HG03439 (cell line): Measurements from ENCODE around the gene ARHGAP27.
"Not testable (repeated sequence)": the region's sequence is repeated elsewhere in the genome, so short reads cannot be mapped to it uniquely, and the experiment has no call there.

ENCODE experiments used
- ATAC-seq: cut with Tn5 transposase; IDR thresholded peaks from one replicate; pipeline ENCODE4 v1.9.1; 2021; ENCODE audit warnings: mild to moderate bottlenecking, moderate library complexity; ENCODE audit not compliant: unreplicated experiment

Gene ARHGAP27

GRCh38 chr17:45446872-45447625 lies 14.4 kb upstream of the ARHGAP27 start:
- not testable (repeated sequence) for ATAC-seq

- ATAC-seq = not testable (repeated sequence)
Observed at GRCh38 chr17:45445901-45446743, 13.5 kb upstream of the ARHGAP27 start.

- ATAC-seq = not testable (repeated sequence)
Observed at GRCh38 chr17:45444856-45445820, 12.5 kb upstream of the ARHGAP27 start.

- ATAC-seq = not testable (repeated sequence)
Observed at GRCh38 chr17:45444301-45444700, 11.6 kb upstream of the ARHGAP27 start.

GRCh38 chr17:45443371-45444260 lies 10.9 kb upstream of the ARHGAP27 start:
- ATAC-seq = not testable (repeated sequence)

- no peak for ATAC-seq
Observed at GRCh38 chr17:45441526-45442310, 9.0 kb upstream of the ARHGAP27 start.

GRCh38 chr17:45440839-45441515 lies 8.3 kb upstream of the ARHGAP27 start:
- ATAC-seq = peak; percentile 66

- ATAC-seq = no peak
Observed at GRCh38 chr17:45440161-45440778, 7.6 kb upstream of the ARHGAP27 start.

- no peak for ATAC-seq
Observed at GRCh38 chr17:45438931-45439610, 6.4 kb upstream of the ARHGAP27 start.

GRCh38 chr17:45437465-45438283 lies 5.0 kb upstream of the ARHGAP27 start:
- no peak for ATAC-seq

GRCh38 chr17:45436625-45437464 lies 4.2 kb upstream of the ARHGAP27 start:
- no peak for ATAC-seq

- no peak for ATAC-seq
Observed at GRCh38 chr17:45436161-45436560, 3.5 kb upstream of the ARHGAP27 start.

- no peak for ATAC-seq
Observed at GRCh38 chr17:45435481-45435880, 2.8 kb upstream of the ARHGAP27 start.

GRCh38 chr17:45433159-45433535 lies 477 bp upstream of the ARHGAP27 start:
- ATAC-seq = no peak

- ATAC-seq = peak; percentile 48
Observed at GRCh38 chr17:45431531-45432404, 902 bp downstream of the ARHGAP27 start.
